ENCODE results near the gene TREML2. TPM values are rescaled to one million over a fixed set of nuclear protein-coding genes. Genes with fewer than 3 reads are reported as not detected.
"Not testable (repeated sequence)": the region's sequence is repeated elsewhere in the genome, so short reads cannot be mapped to it uniquely, and the experiment has no call there.

TREML2 gene
- polyA plus RNA-seq, 1 donor (not counting 4 experiments of a cell fraction or from before 2014, with no cell fraction given), result 0.03 TPM

DNA sequence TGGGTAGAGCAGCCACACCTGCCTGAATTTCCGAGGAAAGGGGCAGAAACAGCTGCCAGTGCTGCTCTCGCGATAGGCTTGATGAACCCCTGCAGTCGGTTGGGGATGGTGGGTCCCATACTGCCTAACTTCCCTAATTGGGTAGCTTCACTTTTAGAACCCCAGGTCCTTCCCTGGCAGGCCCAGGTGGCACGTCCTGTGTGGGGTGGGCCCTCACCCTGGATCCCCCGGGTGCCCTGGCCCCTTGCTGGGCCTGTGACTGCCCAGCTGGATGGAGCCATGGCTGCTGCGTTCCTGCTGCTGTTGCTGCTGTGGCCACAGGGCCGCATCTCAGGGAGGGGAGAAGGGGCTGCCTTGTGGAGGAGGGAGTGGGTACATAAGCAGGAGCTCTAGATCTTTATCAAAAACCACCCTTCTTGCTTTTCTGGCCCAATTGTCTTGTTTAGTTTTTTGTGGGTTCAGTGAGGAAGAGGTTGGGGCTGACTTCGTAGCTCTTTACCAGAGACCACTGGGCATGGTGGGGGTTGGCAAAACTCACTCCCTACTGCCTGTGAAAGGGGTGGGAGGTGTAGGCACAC is 46.4 kb upstream of the TREML2 start:
- FAIRE-seq, result no peak
- H3K4me1 ChIP-seq (ENCODE audit: control insufficient read depth, extremely low read depth, insufficient read depth, low read length), result no peaks in the 10 kb centered on the region
- H4K20me1 ChIP-seq (ENCODE audit: control insufficient read depth, extremely low read depth, insufficient read depth, low read length), result no peaks in the 10 kb centered on the region
- H2AFZ ChIP-seq (ENCODE audit: control insufficient read depth, low read length), result no peak overlapping the region
- TF ChIP-seq EZH2 (IDR thresholded peaks at IDR 0.05; ENCODE audit: low read length), result no peak
- TF ChIP-seq, protein P1, sequence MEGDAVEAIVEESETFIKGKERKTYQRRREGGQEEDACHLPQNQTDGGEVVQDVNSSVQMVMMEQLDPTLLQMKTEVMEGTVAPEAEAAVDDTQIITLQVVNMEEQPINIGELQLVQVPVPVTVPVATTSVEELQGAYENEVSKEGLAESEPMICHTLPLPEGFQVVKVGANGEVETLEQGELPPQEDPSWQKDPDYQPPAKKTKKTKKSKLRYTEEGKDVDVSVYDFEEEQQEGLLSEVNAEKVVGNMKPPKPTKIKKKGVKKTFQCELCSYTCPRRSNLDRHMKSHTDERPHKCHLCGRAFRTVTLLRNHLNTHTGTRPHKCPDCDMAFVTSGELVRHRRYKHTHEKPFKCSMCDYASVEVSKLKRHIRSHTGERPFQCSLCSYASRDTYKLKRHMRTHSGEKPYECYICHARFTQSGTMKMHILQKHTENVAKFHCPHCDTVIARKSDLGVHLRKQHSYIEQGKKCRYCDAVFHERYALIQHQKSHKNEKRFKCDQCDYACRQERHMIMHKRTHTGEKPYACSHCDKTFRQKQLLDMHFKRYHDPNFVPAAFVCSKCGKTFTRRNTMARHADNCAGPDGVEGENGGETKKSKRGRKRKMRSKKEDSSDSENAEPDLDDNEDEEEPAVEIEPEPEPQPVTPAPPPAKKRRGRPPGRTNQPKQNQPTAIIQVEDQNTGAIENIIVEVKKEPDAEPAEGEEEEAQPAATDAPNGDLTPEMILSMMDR (optimal IDR thresholded peaks at IDR 0.05 in 1 of 3, IDR thresholded peaks at IDR 0.05 in 1 of 3, conservative IDR thresholded peaks at IDR 0.05 in 1 of 3; ENCODE audit: extremely low read depth in 1 of 3, insufficient read depth in 2 of 3, low read length in 3 of 3), result no peak
- no peak overlapping the region for H3K27ac ChIP-seq (ENCODE audit: control insufficient read depth, insufficient read depth, low read length)
- no peak overlapping the region for H3K4me3 ChIP-seq (ENCODE audit: control insufficient read depth in 2 of 3, extremely low read depth in 1 of 3, insufficient read depth in 2 of 3, low read depth in 1 of 3, low read length in 3 of 3)
- H3K36me3 ChIP-seq (ENCODE audit: control insufficient read depth in 2 of 2, extremely low read depth in 1 of 2, insufficient read depth in 2 of 2, low read length in 2 of 2), result no peaks in the 10 kb centered on the region
- dilution Hi-C loops (cut with MboI; ENCODE audit: extremely low pct_ligation_motif_present, low sequenced_read_pairs), result no loop called here
- no peak for DNase-seq (ENCODE audit: low read depth, low spot score)
- H3K4me2 ChIP-seq (ENCODE audit: control insufficient read depth, extremely low read depth, insufficient read depth, low read depth, low read length), result no peak overlapping the region
- H3K79me2 ChIP-seq (ENCODE audit: control insufficient read depth, insufficient read depth, low read length), result no peaks in the 10 kb centered on the region
- no peak overlapping the region for H3K9ac ChIP-seq (ENCODE audit: control insufficient read depth, extremely low read depth, insufficient read depth, low read length)
- no peaks in the 10 kb centered on the region for H3K9me1 ChIP-seq (ENCODE audit: control insufficient read depth, extremely low read depth, insufficient read depth, low read length)
- H3K9me3 ChIP-seq (ENCODE audit: control insufficient read depth, low read depth, low read length), result no peaks in the 10 kb centered on the region
- peaks cover 19% of the 10 kb centered on the region for H3K27me3 ChIP-seq (ENCODE audit: control insufficient read depth, extremely low read depth, insufficient read depth, low read length)

- DNase-seq (ENCODE audit: low read depth, low spot score), result not testable (repeated sequence)
Measured at GRCh38 chr6:41246529-41246928, 45.6 kb upstream of the TREML2 start.

More at GRCh38 chr6:41246529-41246928, 45.6 kb upstream of the TREML2 start:
- H4K20me1 ChIP-seq (ENCODE audit: control insufficient read depth, extremely low read depth, insufficient read depth, low read length); H3K9me3 ChIP-seq (ENCODE audit: control insufficient read depth, low read depth, low read length); H3K4me1 ChIP-seq (ENCODE audit: control insufficient read depth, extremely low read depth, insufficient read depth, low read length); H3K27ac ChIP-seq (ENCODE audit: control insufficient read depth, insufficient read depth, low read length); H3K4me3 ChIP-seq (ENCODE audit: control insufficient read depth in 2 of 3, extremely low read depth in 1 of 3, insufficient read depth in 2 of 3, low read depth in 1 of 3, low read length in 3 of 3); H3K36me3 ChIP-seq (ENCODE audit: control insufficient read depth in 2 of 2, extremely low read depth in 1 of 2, insufficient read depth in 2 of 2, low read length in 2 of 2); H3K9ac ChIP-seq (ENCODE audit: control insufficient read depth, extremely low read depth, insufficient read depth, low read length); H3K9me1 ChIP-seq (ENCODE audit: control insufficient read depth, extremely low read depth, insufficient read depth, low read length); H2AFZ ChIP-seq (ENCODE audit: control insufficient read depth, low read length); dilution Hi-C loops (cut with MboI; ENCODE audit: extremely low pct_ligation_motif_present, low sequenced_read_pairs); FAIRE-seq; H3K4me2 ChIP-seq (ENCODE audit: control insufficient read depth, extremely low read depth, insufficient read depth, low read depth, low read length); H3K79me2 ChIP-seq (ENCODE audit: control insufficient read depth, insufficient read depth, low read length): not testable (repeated sequence)
- peaks cover 21% of the 10 kb centered on the region for H3K27me3 ChIP-seq (ENCODE audit: control insufficient read depth, extremely low read depth, insufficient read depth, low read length)
